HG03460 (cell line): ENCODE measurements around the gene BLID.

Experiments
- ATAC-seq: cut with Tn5 transposase; IDR thresholded peaks from one replicate; pipeline ENCODE4 v1.9.1; 2021; ENCODE audit not compliant: unreplicated experiment

The BLID gene

GRCh38 chr11:122140500-122140899 is 24.5 kb upstream of the BLID start:
- ATAC-seq, result no peak

- no peak for ATAC-seq
These were observed 23.5 kb upstream of the BLID start for GRCh38 chr11:122139595-122139866.

- no peak for ATAC-seq
These were observed 23.0 kb upstream of the BLID start for GRCh38 chr11:122138744-122139594.

GRCh38 chr11:122137078-122137793 is 21.2 kb upstream of the BLID start:
- ATAC-seq, result no peak

GRCh38 chr11:122131126-122131525 is 15.1 kb upstream of the BLID start:
- ATAC-seq, result no peak

GRCh38 chr11:122128146-122128545 is 12.1 kb upstream of the BLID start:
- no peak for ATAC-seq

GRCh38 chr11:122127020-122127419 is 11.0 kb upstream of the BLID start:
- ATAC-seq, result no peak

- ATAC-seq, result no peak
These were observed 10.1 kb upstream of the BLID start for GRCh38 chr11:122126024-122126688.

GRCh38 chr11:122123263-122123929 is 7.4 kb upstream of the BLID start:
- ATAC-seq, result no peak

- no peak for ATAC-seq
These were observed 6.2 kb upstream of the BLID start for GRCh38 chr11:122122179-122122578.

- no peak for ATAC-seq
These were observed 4.1 kb upstream of the BLID start for GRCh38 chr11:122120096-122120495.

GRCh38 chr11:122116591-122116990 is 576 bp upstream of the BLID start:
- no peak for ATAC-seq

- ATAC-seq, result no peak
These were observed 1.0 kb downstream of the BLID start for GRCh38 chr11:122114976-122115375.

GRCh38 chr11:122113836-122114825 is 1.9 kb downstream of the BLID start:
- no peak for ATAC-seq

- ATAC-seq, result no peak
These were observed 3.3 kb downstream of the BLID start for GRCh38 chr11:122112470-122113365.

GRCh38 chr11:122109932-122110331 is 6.1 kb downstream of the BLID start:
- ATAC-seq, result no peak

- no peak for ATAC-seq
These were observed 7.2 kb downstream of the BLID start for GRCh38 chr11:122108828-122109227.

- ATAC-seq, result no peak
These were observed 7.7 kb downstream of the BLID start for GRCh38 chr11:122108192-122108799.

- no peak for ATAC-seq
These were observed 8.4 kb downstream of the BLID start for GRCh38 chr11:122107566-122107965.
